NCI-H146 (cell line): ENCODE measurements around the gene PRDM16.
A peak's percentile ranks its signal among the peaks of the same experiment; 100 is the strongest.

Source experiments
- DNase-seq: peaks from one replicate; lab custom pipeline; 2025; lab: John Stamatoyannopoulos, UW

Gene PRDM16

GRCh38 chr1:3339856-3340255, 270.9 kb downstream of the PRDM16 start:
- no peak for DNase-seq

GRCh38 chr1:3340548-3341235, 271.7 kb downstream of the PRDM16 start:
- no peak for DNase-seq

GRCh38 chr1:3341236-3341994, 272.4 kb downstream of the PRDM16 start:
- DNase-seq, result no peak

- DNase-seq, result no peak
These were observed 274.0 kb downstream of the PRDM16 start for GRCh38 chr1:3342960-3343359.

GRCh38 chr1:3344395-3344794, 275.4 kb downstream of the PRDM16 start:
- no peak for DNase-seq

- DNase-seq, result no peak
These were observed 276.8 kb downstream of the PRDM16 start for GRCh38 chr1:3345792-3346191.

- DNase-seq, result no peak
These were observed 277.5 kb downstream of the PRDM16 start for GRCh38 chr1:3346478-3346877.

GRCh38 chr1:3347257-3348020, 278.4 kb downstream of the PRDM16 start:
- no peak for DNase-seq

- DNase-seq, result no peak
These were observed 279.3 kb downstream of the PRDM16 start for GRCh38 chr1:3348196-3348865.

GRCh38 chr1:3349161-3349967, 280.4 kb downstream of the PRDM16 start:
- DNase-seq, result no peak

- DNase-seq, result no peak
These were observed 280.9 kb downstream of the PRDM16 start for GRCh38 chr1:3349968-3350299.

GRCh38 chr1:3350506-3351261, 281.7 kb downstream of the PRDM16 start:
- no peak for DNase-seq

- no peak for DNase-seq
These were observed 282.7 kb downstream of the PRDM16 start for GRCh38 chr1:3351449-3352298.

- peak; percentile 12 for DNase-seq
These were observed 283.4 kb downstream of the PRDM16 start for GRCh38 chr1:3352299-3352951.

GRCh38 chr1:3352952-3353331, 283.9 kb downstream of the PRDM16 start:
- DNase-seq, result no peak

GRCh38 chr1:3353876-3354275, 284.9 kb downstream of the PRDM16 start:
- no peak for DNase-seq

- DNase-seq, result no peak
These were observed 286.1 kb downstream of the PRDM16 start for GRCh38 chr1:3355089-3355488.

GRCh38 chr1:3355894-3356826, 287.2 kb downstream of the PRDM16 start:
- no peak for DNase-seq
